Coronary artery (tissue), 2 donors: ENCODE measurements around the gene GABBR2.
"Not testable (repeated sequence)": the region's sequence is repeated elsewhere in the genome, so short reads cannot be mapped to it uniquely, and the experiment has no call there.

Experiments used
- DNase-seq: peaks from one replicate; pipeline ENCODE4 v3.0.0-alpha.2; 2017; ENCODE audit warnings: low spot score
- H3K27ac ChIP-seq, 2 donors: fragments of 200-600 bp; sonication (generic); one replicate each; pipeline ENCODE4 v1.5.1; 2016 to 2019
- H3K4me3 ChIP-seq: fragments of 200-600 bp; sonication (generic); 2 replicates; pipeline ENCODE4 v1.5.1; 2016; ENCODE audit warnings: mild to moderate bottlenecking, moderate library complexity
- TF ChIP-seq, protein P1 (sequence below): fragments of 200-600 bp; sonication (generic); IDR thresholded peaks from one replicate; pipeline ENCODE4 v1.5.1; 2019; ENCODE audit warnings: antibody characterized with exemption

Gene GABBR2

GRCh38 chr9:98688710-98689495 lies 19.8 kb downstream of the GABBR2 start:
- no peak overlapping the region for H3K27ac ChIP-seq
- TF ChIP-seq, protein P1, sequence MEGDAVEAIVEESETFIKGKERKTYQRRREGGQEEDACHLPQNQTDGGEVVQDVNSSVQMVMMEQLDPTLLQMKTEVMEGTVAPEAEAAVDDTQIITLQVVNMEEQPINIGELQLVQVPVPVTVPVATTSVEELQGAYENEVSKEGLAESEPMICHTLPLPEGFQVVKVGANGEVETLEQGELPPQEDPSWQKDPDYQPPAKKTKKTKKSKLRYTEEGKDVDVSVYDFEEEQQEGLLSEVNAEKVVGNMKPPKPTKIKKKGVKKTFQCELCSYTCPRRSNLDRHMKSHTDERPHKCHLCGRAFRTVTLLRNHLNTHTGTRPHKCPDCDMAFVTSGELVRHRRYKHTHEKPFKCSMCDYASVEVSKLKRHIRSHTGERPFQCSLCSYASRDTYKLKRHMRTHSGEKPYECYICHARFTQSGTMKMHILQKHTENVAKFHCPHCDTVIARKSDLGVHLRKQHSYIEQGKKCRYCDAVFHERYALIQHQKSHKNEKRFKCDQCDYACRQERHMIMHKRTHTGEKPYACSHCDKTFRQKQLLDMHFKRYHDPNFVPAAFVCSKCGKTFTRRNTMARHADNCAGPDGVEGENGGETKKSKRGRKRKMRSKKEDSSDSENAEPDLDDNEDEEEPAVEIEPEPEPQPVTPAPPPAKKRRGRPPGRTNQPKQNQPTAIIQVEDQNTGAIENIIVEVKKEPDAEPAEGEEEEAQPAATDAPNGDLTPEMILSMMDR: no peak
- no peak for DNase-seq
- no peak overlapping the region for H3K4me3 ChIP-seq

DNA sequence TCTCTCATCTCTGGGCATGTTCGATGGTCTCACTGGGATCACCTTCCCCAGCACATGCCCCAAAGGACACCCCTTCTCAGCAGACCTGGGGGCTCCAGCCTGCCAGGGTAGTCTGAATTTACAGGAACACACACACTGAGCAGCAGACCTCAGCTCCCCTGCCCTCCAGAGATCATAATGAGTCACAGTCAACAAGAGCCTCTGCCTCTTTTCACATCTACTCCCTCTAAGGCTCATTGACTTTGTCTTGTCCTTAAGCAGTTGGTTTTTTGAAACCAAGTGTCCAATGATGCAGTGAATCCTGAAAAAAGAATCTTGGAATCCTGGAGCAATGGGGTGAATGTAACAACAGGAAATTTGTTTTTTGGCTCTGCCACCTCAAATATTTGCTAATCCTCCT lies 20.8 kb downstream of the GABBR2 start:
- Histone ChIP-seq H3K4me3 (no peak overlapping the region), H3K27ac (no peak overlapping the region)
- no peak for DNase-seq
- TF ChIP-seq, protein P1: no peak

DNA sequence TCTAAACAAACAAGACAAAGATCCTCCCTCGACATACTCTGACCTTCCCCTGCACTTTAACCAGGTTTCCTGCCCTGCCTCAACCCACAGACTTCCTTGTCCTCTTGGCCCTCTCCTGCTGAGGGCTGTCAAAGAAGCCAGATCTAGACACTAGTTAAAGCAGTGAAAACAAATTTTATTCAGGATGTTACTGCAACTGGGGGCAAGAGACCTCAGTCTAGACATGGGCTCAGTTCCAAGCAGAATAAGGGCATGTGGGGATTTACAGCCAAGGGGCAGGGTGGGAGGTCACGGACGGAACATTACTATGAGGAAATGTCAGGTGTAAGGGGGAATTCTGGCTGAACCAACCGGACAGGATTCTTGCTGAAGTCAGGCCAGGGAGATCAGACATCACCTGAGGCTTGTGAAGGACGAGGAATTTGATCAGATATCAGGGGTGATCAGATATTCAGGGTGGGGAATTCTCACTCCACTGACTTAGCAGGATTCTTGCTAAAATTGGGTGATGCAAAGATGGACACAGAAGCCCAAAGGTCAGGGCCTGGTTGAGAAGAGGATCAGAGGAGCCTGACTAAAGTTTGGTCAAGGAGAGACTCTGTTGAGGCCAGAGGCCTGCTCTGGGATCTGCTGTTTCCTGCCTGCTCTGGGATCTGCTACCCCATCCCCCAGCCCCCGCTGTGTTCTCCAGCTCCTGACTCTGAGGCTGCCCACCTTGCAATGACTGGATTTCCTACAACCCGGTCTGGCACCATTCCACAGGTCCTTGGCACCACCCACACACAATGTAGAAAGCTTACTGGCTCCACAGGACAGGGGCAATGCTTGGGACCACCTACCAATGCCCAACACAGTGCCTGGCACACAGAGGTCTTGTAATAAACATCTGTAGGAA lies 21.5 kb downstream of the GABBR2 start:
- TF ChIP-seq, protein P1: no peak
- H3K27ac ChIP-seq: no peak overlapping the region
- no peak for DNase-seq
- H3K4me3 ChIP-seq: no peak overlapping the region

GRCh38 chr9:98684816-98685215 lies 23.9 kb downstream of the GABBR2 start:
- not testable (repeated sequence) for DNase-seq, H3K4me3 ChIP-seq, H3K27ac ChIP-seq

- no peak for DNase-seq
- Histone ChIP-seq H3K4me3 (no peak overlapping the region), H3K27ac (no peak overlapping the region)
- TF ChIP-seq, protein P1: no peak
Observed at GRCh38 chr9:98678244-98678842, 30.4 kb downstream of the GABBR2 start.

- DNase-seq: no peak
- TF ChIP-seq, protein P1: no peak
- no peak overlapping the region for H3K27ac ChIP-seq
- no peak overlapping the region for H3K4me3 ChIP-seq
Observed at GRCh38 chr9:98673681-98674080, 35.1 kb downstream of the GABBR2 start.

DNA sequence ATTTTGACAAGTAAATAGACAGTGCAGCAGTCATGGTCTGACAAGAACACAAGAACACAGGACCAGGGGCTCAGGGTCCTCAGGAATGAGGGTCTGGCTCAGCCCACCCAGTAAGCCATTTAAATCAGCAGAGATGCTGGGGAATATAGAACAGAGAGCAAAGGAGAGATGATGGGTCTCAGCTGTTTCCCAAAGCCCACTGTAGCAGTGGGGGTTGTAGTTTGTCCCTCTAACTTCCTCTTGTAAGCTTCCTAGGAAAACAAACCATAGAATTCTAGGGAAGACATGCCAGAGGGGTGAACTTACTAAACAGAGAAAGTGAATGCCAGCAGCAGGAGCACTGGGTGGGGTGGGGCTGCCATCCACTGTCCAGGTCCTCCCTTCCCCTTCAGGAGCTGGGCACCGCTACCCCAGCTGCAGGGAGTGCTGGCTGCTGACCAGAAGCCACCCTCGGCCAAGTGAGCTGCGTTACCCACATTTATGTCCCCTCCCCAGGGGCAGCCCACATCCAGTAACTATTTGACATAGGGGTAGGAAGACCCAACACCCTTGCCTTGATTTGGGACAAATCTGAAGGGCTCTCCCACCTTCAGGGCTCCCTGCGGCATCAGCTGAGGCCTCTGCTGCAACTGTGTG lies 41.6 kb downstream of the GABBR2 start:
- TF ChIP-seq, protein P1: no peak
- no peak overlapping the region for H3K4me3 ChIP-seq
- H3K27ac ChIP-seq: no peak overlapping the region
- DNase-seq: no peak
